Measurements from ENCODE around the gene ITGB8.

DNA sequence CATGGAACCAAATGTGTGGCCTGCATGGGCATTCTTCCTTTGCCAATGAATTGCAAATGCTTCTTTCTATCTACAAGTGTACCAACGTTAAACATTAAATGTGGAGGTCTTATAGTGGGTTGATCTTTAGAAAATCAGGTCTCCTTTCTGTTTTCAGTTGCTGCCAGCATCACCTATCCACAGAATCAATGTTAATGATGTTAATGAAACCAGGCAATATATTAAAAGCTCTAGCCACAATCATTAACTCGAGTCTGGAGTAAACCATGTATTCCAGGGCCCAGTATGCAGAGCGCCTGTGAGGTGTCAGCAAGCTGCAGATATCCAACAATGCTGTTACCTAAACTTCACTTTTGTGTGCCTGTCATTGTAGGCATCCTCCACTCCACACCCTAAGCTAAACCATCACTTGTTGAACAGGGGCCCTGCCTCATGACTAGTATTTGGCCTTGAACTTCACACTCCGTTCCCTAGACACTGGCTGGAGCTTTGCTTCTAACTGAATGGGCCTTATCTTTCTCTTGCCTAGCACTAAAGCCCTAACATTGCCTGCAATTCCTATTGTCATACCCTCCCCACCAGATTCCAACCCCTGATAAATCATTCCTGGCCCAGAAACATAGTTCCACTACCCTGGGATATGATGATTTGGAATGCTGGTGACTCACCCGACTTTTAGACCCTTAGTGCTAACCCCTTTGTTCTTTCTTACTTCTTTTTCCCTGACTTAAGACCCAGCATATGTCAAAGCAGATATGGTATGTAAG, 24.3 kb upstream of the ITGB8 start:
- TF ChIP-seq, protein P1, sequence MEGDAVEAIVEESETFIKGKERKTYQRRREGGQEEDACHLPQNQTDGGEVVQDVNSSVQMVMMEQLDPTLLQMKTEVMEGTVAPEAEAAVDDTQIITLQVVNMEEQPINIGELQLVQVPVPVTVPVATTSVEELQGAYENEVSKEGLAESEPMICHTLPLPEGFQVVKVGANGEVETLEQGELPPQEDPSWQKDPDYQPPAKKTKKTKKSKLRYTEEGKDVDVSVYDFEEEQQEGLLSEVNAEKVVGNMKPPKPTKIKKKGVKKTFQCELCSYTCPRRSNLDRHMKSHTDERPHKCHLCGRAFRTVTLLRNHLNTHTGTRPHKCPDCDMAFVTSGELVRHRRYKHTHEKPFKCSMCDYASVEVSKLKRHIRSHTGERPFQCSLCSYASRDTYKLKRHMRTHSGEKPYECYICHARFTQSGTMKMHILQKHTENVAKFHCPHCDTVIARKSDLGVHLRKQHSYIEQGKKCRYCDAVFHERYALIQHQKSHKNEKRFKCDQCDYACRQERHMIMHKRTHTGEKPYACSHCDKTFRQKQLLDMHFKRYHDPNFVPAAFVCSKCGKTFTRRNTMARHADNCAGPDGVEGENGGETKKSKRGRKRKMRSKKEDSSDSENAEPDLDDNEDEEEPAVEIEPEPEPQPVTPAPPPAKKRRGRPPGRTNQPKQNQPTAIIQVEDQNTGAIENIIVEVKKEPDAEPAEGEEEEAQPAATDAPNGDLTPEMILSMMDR (conservative IDR thresholded peaks at IDR 0.05; ENCODE audit: low read depth, low read length) = no peak
- TF ChIP-seq BHLHE40 (IDR thresholded peaks at IDR 0.05; ENCODE audit: low read depth, low read length) (no peak), POLR2A (IDR thresholded peaks at IDR 0.05; ENCODE audit: low read depth, low read length) (no peak), RAD21 (IDR thresholded peaks at IDR 0.05; ENCODE audit: low read length) (no peak), NFE2L2 (IDR thresholded peaks at IDR 0.05; ENCODE audit: low read depth, low read length) (no peak), RFX5 (IDR thresholded peaks at IDR 0.05; ENCODE audit: low read depth, low read length) (no peak), SMC3 (IDR thresholded peaks at IDR 0.05; ENCODE audit: low read depth, low read length) (no peak), MXI1 (IDR thresholded peaks at IDR 0.05; ENCODE audit: borderline replicate concordance, low read depth, low read length) (no peak), CEBPB (IDR thresholded peaks at IDR 0.05; ENCODE audit: low read depth, low read length) (no peak), RCOR1 (IDR thresholded peaks at IDR 0.05; ENCODE audit: insufficient replicate concordance, low read length) (no peak)
- TF ChIP-seq, protein P2, sequence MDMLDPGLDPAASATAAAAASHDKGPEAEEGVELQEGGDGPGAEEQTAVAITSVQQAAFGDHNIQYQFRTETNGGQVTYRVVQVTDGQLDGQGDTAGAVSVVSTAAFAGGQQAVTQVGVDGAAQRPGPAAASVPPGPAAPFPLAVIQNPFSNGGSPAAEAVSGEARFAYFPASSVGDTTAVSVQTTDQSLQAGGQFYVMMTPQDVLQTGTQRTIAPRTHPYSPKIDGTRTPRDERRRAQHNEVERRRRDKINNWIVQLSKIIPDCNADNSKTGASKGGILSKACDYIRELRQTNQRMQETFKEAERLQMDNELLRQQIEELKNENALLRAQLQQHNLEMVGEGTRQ (IDR thresholded peaks at IDR 0.05; ENCODE audit: low read depth, low read length) = no peak

All from IMR-90 (cell line).